ENCODE results near the gene KANK4.
"Not testable (repeated sequence)": the region's sequence is repeated elsewhere in the genome, so short reads cannot be mapped to it uniquely, and the experiment has no call there.

KANK4 gene

GRCh38 chr1:62245201-62245600, 74.0 kb downstream of the KANK4 start:
- FAIRE-seq (no peak), DNase-seq (ENCODE audit: extremely low spot score, insufficient read length, low read depth) (no peak)

GRCh38 chr1:62244380-62244779, 74.9 kb downstream of the KANK4 start:
- DNase-seq (ENCODE audit: extremely low spot score, insufficient read length, low read depth); FAIRE-seq: not testable (repeated sequence)

DNA sequence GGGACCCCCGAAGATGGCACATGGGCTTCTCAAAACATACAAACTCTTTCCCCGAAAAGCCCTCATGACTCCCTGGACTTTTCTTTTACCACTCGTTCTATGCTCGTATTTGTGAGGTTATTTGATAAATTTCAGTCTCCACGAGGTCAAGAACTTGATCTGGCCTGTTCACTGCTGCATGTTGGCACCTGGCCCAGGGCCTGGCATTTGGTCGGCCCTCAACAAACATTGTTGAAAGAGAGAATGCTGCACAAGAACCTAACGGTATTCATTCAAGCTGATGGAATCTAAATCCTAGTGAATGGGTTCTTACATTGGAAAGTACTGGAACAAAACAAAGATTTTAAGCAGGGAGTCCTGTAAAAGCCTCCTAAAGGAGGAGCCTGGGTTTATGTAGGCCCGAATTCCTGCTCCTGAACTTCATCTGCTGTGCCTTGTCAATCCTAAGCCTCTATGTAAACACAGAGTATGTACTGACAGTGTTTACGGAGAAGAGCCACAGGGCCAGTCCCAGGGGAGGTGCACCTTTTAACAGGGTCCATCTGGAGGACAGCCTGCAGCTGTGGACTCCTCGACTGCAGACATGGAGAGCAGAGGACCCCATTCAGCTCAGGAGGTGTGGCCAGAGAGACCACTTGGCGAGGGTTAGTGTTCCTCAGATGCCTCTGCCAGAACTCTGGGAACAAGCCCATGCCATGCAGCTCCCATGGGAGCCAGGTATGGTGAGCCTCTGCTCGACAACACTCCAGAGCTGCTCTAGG, 77.7 kb downstream of the KANK4 start:
- FAIRE-seq (no peak), DNase-seq (ENCODE audit: extremely low spot score, insufficient read length, low read depth) (no peak)

DNA sequence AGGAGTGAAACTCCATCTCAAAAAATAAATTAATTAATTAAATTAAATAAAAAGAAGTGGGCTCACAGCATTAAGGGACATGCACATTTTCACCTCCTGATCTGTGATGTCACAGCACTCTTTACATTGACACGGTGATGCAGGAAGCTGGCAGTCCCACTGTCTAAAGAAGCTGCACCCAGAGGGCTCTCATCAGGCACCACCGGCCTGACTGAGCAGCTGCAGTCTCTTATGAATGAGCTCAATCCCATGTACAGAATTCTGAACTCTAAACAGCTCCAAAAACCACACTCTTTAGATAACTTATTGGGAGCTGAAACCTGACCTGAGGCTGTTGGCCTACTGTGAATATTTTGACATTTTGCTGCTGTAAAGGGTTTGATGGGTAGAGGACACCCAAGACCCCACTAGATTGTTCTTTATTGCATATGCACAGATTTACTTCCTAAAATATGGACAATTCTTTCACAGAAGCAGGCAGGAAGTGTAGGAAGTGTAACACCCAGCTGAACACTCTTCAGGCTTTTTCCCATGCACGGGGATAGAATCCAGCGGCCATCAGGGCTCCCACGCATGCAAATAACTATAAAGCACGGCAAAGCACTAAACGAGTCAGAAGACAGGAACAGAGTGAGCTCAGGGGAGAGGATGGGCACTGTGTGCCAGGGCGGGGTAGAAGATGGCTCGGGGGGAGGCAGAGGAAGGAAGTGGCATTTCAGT, 78.4 kb downstream of the KANK4 start:
- DNase-seq (ENCODE audit: extremely low spot score, insufficient read length, low read depth) (no peak), FAIRE-seq (no peak)

GRCh38 chr1:62239652-62240403, 79.4 kb downstream of the KANK4 start:
- not testable (repeated sequence) for FAIRE-seq; DNase-seq (ENCODE audit: extremely low spot score, insufficient read length, low read depth)

DNA sequence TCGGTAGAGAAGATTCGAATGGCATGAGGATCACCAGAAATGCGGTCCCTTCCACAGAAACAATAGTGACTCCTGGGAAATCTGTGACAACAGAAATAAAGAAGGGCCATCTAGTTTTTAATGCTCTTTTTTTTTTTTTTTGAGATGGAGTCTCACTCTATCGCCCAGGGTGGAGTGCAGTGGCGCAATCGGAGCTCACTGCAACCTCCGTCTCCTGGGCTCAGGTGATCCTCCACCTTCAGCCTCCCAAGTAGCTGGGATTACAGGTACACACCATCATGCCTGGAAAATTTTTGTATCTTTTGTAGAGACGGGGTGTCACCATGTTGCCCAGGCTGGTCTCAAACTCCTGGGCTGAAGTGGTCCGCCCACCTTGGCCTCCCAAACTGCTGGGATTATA, 80.7 kb downstream of the KANK4 start:
- no peak for DNase-seq (ENCODE audit: extremely low spot score, insufficient read length, low read depth)
- no peak for FAIRE-seq

DNA sequence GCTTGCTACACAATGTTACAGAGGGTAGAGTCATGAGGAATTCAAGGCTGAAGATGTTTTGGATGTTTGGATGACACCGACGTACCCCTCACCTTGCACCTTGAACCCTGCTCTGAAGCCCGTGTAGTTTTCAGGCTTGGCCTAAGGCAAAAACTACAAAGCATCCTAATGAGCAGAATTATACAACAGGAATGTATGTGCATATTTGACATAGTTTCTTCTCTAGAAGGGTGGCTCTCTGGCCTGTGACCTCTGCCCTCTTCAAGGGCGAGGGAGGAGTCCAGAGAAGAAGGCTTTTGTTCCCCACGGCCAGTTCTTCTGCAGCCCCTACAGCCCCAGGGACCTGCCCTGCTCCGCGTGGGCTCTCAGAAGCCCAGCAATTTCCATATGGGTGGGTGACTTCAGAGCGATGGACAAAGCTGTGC, 81.3 kb downstream of the KANK4 start:
- no peak for FAIRE-seq
- DNase-seq (ENCODE audit: extremely low spot score, insufficient read length, low read depth): no peak

- FAIRE-seq (no peak), DNase-seq (ENCODE audit: extremely low spot score, insufficient read length, low read depth) (no peak)
Observed at GRCh38 chr1:62237361-62237760, 81.9 kb downstream of the KANK4 start.

DNA sequence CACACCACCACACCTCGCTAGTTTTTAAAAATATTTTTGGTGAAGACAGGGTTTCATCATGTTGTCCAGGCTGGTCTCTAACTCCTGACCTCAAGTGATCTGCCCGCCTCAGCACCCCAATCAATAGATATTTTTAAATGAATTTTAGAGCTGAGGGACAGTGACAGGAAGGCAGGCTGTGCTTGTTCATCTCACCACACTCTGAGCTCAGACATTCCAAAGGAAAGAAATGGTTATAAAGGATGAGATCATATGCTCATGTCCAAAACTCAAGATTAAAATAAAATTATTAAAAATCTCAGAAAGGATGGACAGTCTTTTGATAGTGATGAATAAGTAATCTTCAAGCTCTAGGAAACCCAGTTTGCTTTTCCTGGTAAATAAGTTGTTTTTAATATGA, 83.7 kb downstream of the KANK4 start:
- FAIRE-seq: no peak
- DNase-seq (ENCODE audit: extremely low spot score, insufficient read length, low read depth): no peak

DNA sequence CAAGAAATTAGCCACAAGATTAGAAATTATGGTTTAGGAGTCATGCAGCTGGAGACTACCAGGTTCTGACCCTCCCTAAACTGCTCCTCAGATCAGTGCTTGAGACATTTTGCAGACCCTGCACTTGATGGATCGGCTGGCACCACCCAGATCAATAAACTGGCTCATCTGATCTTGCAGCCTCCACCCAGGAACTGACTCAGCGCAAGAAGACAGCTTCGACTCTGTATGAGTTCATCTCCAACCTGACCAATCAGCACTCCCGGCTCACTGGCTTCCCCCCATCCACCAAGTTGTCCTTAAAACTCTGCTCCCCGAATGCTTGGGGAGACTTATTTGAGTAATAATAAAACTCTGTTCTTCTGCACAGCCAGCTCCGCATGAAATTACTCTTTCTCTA, 84.5 kb downstream of the KANK4 start:
- DNase-seq (ENCODE audit: extremely low spot score, insufficient read length, low read depth) (no peak), FAIRE-seq (no peak)

GRCh38 chr1:62233926-62234450, 85.2 kb downstream of the KANK4 start:
- FAIRE-seq (no peak), DNase-seq (ENCODE audit: extremely low spot score, insufficient read length, low read depth) (no peak)

DNA sequence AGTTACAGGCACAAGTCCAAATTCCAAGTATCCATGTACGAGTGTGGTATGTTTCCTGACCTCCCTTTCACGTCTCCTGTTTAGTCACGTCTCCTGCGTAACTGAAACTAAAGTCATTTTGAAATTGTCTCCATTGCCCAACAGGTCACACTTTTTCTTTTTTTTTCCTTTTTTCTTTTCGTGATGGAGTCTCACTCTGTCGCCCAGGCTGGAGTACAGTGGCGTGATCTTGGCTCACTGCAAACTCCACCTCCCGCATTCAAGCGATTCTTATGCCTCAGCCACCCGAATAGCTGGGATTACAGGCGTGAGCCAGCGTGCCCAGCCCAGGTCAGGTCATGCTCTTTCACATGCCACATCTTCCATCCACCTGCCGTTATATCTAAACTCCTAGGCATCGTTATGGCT, 86.4 kb downstream of the KANK4 start:
- DNase-seq (ENCODE audit: extremely low spot score, insufficient read length, low read depth) (no peak), FAIRE-seq (no peak)

DNA sequence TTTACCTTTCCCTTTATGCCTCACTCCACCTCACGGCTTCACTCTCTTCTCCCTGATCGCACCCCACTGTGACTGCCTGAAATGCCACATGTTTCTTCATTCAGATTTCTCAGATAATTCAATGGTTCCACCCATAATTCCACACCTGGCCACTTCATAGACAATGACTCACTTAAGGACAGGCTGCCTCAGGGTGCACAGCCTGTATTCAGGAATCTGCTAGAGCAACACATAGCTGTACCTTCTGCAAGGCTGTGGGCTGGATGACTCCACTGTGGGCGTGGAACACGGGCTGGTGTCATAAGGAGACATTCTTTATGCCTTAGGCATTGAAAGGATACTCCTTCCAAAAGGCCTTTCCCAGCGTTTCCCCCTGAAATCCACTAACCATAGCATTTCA, 88.5 kb downstream of the KANK4 start:
- FAIRE-seq (no peak), DNase-seq (ENCODE audit: extremely low spot score, insufficient read length, low read depth) (no peak)

DNA sequence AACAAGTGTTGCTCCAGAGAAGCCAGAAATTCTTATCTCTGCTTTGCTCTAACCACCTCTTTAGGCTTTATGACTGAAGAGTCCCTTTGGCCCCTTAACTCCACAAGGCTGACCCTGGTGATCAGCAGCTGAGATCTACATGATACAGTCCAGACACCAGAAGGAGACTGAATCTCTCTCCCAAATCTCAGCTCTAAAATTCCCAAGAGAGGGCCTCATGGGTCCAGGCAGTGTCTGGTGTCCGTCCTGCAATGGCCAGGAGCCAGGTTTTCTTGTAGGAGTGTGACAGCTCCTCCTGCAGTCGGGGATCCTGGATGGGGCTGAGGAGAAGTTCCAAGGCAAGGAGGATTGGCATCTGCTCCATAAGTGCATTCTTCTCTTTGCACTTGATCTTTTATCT, 89.3 kb downstream of the KANK4 start:
- FAIRE-seq (no peak), DNase-seq (ENCODE audit: extremely low spot score, insufficient read length, low read depth) (no peak)

DNA sequence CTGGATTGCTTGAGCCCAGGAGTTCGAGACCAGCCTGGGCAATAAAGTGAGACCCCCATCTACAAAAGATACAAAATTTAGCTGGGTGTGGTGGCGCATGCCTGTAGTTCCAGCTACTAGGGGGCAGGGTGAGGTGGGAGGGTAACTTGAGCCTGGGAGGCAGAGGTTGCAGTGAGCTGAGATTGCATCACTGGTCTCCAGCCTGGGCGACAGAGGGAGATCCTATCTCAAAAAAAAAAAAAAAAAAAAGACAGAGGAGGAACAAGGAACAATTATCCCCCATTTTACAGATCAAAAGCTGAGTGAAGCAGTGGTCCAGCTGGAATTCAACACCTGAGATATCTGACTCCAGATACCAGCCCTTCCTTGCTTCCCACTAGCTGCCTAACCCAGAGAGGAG, 89.8 kb downstream of the KANK4 start:
- DNase-seq (ENCODE audit: extremely low spot score, insufficient read length, low read depth) (no peak), FAIRE-seq (no peak)

- no peak for FAIRE-seq
- DNase-seq (ENCODE audit: extremely low spot score, insufficient read length, low read depth): no peak
Observed at GRCh38 chr1:62228883-62229187, 90.4 kb downstream of the KANK4 start.

DNA sequence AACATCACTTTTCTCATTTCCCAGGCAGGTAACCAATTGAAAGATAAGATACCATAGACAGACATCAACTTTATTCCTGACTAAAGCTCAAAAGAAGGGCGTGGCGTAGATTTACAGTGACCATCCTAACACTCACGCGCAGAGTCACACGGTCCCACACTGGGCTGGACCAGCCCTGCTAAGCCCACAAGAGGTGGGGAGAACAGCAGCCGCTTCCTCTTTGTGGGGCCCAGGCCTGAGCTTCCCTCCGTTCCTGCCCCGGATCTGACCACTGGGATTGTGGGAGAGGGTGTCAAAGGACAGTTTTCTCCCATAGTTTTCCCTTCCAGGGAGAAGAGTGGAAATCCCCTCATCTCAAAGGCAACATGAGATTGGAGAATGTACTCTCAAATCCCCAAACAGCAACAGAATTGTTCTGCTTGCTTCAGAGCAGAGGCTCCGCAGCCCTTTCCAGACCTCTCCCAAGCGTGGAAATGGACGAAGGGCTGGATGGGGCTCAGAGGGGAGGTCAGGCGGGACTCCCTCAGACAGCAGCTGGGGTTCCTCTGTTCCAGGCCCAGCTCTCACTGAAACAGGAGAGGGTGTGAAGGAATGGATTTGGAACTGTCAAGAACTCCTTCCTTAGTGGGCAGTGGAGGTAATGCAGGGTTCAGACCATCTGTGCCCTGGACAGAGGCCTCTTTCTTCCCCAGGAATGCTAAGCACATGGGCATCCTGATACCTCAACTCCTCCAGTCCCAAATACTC, 90.9 kb downstream of the KANK4 start:
- DNase-seq (ENCODE audit: extremely low spot score, insufficient read length, low read depth): no peak
- no peak for FAIRE-seq

GRCh38 chr1:62227496-62227895, 91.7 kb downstream of the KANK4 start:
- FAIRE-seq (no peak), DNase-seq (ENCODE audit: extremely low spot score, insufficient read length, low read depth) (no peak)

GRCh38 chr1:62224182-62224581, 95.1 kb downstream of the KANK4 start:
- DNase-seq (ENCODE audit: extremely low spot score, insufficient read length, low read depth) (no peak), FAIRE-seq (no peak)

DNA sequence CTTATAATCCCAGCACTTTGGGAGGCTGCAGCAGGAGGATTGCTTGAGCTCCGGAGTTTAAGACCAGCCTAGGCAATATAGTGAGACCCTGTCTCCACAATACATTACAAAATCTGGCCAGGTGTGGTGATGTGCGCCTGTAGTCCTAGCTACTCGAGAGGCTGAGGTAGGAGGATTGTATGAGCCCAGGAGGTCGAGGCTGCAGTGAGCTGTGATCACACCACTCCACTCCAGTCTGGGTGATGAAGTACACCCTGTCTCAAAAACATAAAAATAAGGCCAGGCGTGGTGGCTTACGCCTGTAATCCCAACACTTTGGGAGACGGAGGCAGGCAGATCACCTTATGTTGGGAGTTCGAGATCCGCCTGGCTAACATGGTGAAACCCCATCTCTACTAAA, 96.9 kb downstream of the KANK4 start:
- DNase-seq (ENCODE audit: extremely low spot score, insufficient read length, low read depth) (no peak), FAIRE-seq (no peak)
